GM23248 (cell line): ENCODE results near the gene CNOT3. TPM values are rescaled to one million over a fixed set of nuclear protein-coding genes. Genes with fewer than 3 reads are reported as not detected.
A peak's percentile ranks its signal among the peaks of the same experiment; 100 is the strongest.

ENCODE experiments used
- DNase-seq: peaks from one replicate; pipeline ENCODE4 v3.0.0-alpha.2; 2015
- H2AFZ ChIP-seq: fragments of 200-600 bp; sonication (generic); 2 replicates; pipeline ENCODE4 v1.6.1; 2016; ENCODE audit warnings: antibody characterized with exemption
- H3F3A ChIP-seq: fragments of 200-600 bp; sonication (generic); 2 replicates; pipeline ENCODE4 v1.6.1; 2016; ENCODE audit warnings: mild to moderate bottlenecking, antibody characterized with exemption, mixed run types; ENCODE audit not compliant: insufficient read depth
- H3K27ac ChIP-seq: fragments of 200-600 bp; sonication (generic); 2 replicates; pipeline ENCODE4 v1.5.1; 2016; ENCODE audit warnings: mild to moderate bottlenecking
- H3K27me3 ChIP-seq: fragments of 200-600 bp; sonication (generic); replicated peaks from 2 replicates; pipeline ENCODE4 v1.6.1; 2016; ENCODE audit warnings: mild to moderate bottlenecking; ENCODE audit not compliant: insufficient read depth
- H3K36me3 ChIP-seq: fragments of 200-600 bp; sonication (generic); 2 replicates; pipeline ENCODE4 v1.6.1; 2016; ENCODE audit warnings: low read depth, mild to moderate bottlenecking
- H3K4me1 ChIP-seq: fragments of 200-600 bp; sonication (generic); 2 replicates; pipeline ENCODE4 v1.6.1; 2016; ENCODE audit warnings: mild to moderate bottlenecking; ENCODE audit not compliant: insufficient read depth
- H3K4me2 ChIP-seq: fragments of 200-600 bp; sonication (generic); one replicate; pipeline ENCODE4 v1.6.1; 2016; ENCODE audit warnings: mild to moderate bottlenecking; ENCODE audit not compliant: unreplicated experiment
- H3K4me3 ChIP-seq: fragments of 200-600 bp; sonication (generic); 2 replicates; pipeline ENCODE4 v1.5.1; 2016; ENCODE audit warnings: mild to moderate bottlenecking
- H3K79me2 ChIP-seq: fragments of 200-600 bp; sonication (generic); 2 replicates; pipeline ENCODE4 v1.6.1; 2016; ENCODE audit warnings: mild to moderate bottlenecking; ENCODE audit not compliant: insufficient read depth
- H3K9ac ChIP-seq: fragments of 200-600 bp; sonication (generic); 2 replicates; pipeline ENCODE4 v1.6.1; 2016; ENCODE audit warnings: mild to moderate bottlenecking
- H3K9me2 ChIP-seq: fragments of 200-600 bp; sonication (generic); 2 replicates; pipeline ENCODE4 v1.6.1; 2016; ENCODE audit warnings: mixed run types, mild to moderate bottlenecking, moderate library complexity; ENCODE audit not compliant: insufficient read depth
- H3K9me3 ChIP-seq: fragments of 200-600 bp; sonication (generic); one replicate; pipeline ENCODE4 v1.6.1; 2017; ENCODE audit warnings: low read depth
- H4K20me1 ChIP-seq: fragments of 200-600 bp; sonication (generic); 2 replicates; pipeline ENCODE4 v1.6.0; 2016; ENCODE audit not compliant: insufficient read depth
- EZH2 ChIP-seq: fragments of 200-600 bp; sonication (generic); IDR thresholded peaks from 2 replicates; pipeline ENCODE4 v1.6.1; 2018; ENCODE audit warnings: antibody characterized with exemption, mild to moderate bottlenecking; ENCODE audit not compliant: insufficient read depth, poor library complexity, severe bottlenecking
- EZH2phosphoT487 ChIP-seq: fragments of 200-600 bp; sonication (generic); IDR thresholded peaks from 2 replicates; pipeline ENCODE4 v1.6.1; 2018; ENCODE audit warnings: antibody characterized with exemption, moderate library complexity, mild to moderate bottlenecking, low read depth; ENCODE audit not compliant: insufficient read depth
- WGBS, 2 experiments: methylation state at CpG; one replicate each; pipeline ENCODE4 v1.1.6; 2015 to 2017; ENCODE audit warnings: low lambda C conversion rate in 2 of 2, low coverage in 1 of 2; ENCODE audit errors: missing lambda C conversion rate in 2 of 2; 5-methylcytosine and 5-hydroxymethylcytosine counted together
- in situ Hi-C: fragments of 300-500 bp; cut with MboI; formaldehyde crosslinking; loops from 2 replicates; pipeline ENCODE4 v1.15.0; 2020
- polyA plus RNA-seq: library from polyadenylated mRNA; unstranded; fragments of >200 nt; fragmentation: Nextera tagmentation; extraction: Ambion mirVana; gene quantifications from 2 replicates; pipeline ENCODE4 v1.2.1, GENCODE V29; 2016
- total RNA-seq: library from RNA; depleted of rRNA; stranded (reverse); fragments of >200 nt; shearing (Covaris generic); gene quantifications from 2 replicates; pipeline ENCODE4 v1.2.3, GENCODE V29; 2014

Gene CNOT3
- total and polyA plus RNA-seq, 2 experiments from 2014 or later: 8.9 to 19.4 TPM

DNA sequence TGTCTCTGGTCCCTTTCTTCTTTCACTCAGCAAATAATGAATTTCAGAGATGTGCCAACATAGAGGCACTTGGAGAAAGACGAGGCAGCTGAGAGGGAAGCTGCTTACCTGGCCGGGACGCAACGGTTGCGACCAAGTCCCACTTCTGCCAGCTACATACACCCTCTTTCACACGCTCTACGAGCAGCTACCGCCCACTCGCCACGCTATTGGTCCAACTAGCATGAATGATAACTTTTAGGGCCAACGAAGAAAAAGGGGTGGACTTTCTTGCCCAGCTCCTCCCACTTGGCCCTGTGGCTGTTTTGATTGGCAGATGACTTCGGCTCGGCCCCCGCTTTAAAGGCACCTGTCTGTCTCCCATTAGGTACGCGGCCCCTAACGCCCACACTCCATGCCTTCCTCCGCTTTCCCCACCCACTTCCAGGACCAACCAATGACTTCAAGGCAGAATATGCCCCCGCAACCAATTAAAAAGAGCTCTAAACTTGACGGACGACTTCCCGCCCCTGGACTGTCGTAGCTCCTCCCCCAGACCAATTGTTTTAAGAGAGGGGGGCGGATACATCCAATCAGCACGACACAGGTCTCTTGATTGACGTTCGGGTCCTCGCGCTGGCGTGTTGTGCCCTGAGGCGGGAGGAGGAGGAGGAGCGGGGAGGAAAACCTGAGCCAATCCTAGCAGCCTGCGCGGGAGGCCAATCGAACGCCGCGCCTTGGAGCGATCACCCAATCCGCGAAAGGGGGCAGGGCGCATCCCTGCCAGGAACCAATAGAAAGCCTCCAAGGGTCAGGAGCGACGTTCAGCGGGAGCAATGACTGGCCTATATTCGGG is 481 bp upstream of the CNOT3 start:
- DNase-seq: peak; percentile 100
- Histone ChIP-seq H3F3A (peaks cover 13% of the 10 kb centered on the region; the same call in 1 of the 2 replicates), H3K9me3 (no peaks in the 10 kb centered on the region), H3K4me3 (peak overlapping the region; percentile 78), H2AFZ (peak overlapping the region; percentile 89), H3K9ac (peak overlapping the region; percentile 98), H3K36me3 (no peaks in the 10 kb centered on the region), H3K27ac (peak overlapping the region; percentile 77), H3K4me1 (peaks cover 22% of the 10 kb centered on the region), H3K9me2 (no peaks in the 10 kb centered on the region), H3K79me2 (peaks cover 45% of the 10 kb centered on the region), H3K27me3 (no peaks in the 10 kb centered on the region), H3K4me2 (peak overlapping the region; percentile 81), H4K20me1 (peaks cover 4% of the 10 kb centered on the region; the same call in 1 of the 2 replicates)
- no peak for TF ChIP-seq EZH2
- no peak for TF ChIP-seq EZH2phosphoT487
- in situ Hi-C loops: no loop called here
- WGBS, 2 experiments: 1 to 2% methylated on average over 43 to 46 of the region's 46 CpGs

DNA sequence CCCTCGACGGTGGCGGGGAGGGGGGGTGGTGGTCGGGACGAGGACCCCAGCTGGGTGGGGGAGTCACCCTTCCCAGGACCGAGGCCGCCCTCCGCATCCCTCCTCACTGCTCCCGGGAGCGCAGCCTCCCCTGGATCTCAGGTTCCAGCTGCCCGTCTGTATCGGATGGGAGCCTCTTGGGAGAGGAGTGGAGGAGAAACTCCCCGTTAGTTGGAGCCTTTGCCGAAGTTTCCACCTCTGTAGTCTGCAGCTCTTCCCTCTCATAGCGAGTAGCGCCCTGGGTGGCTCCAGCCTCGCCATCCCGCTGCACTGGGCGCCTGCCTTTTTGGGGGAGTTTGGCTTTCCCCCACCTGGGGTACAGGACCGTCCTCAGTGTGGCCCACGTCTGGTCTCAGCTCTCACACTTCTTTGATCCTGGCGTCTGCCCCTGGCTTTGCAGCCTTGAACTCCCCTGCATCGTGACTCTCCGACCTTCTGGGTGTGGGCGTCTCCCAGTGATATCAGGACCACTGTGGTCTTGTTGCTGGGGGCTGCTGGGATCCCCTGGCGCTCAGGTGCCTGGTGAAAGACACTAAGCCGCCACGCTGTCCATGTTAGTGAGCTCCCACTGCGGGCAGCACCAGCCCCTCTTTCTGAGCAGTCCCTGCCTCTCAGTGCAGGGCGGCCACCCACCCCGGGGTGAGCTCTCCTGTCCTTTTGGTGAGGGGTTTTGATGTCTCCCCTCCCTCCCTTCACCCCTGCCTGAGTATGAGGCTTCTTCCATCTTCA is 1.1 kb downstream of the CNOT3 start:
- Histone ChIP-seq H3K27ac (0 out of 2 replicates have a peak overlapping the region, but pooled peaks have one; percentile 6), H3K36me3 (peaks cover 12% of the 10 kb centered on the region; the same call in 1 of the 2 replicates), H3F3A (peaks cover 13% of the 10 kb centered on the region; the same call in 1 of the 2 replicates), H3K9ac (peak overlapping the region; percentile 98), H3K79me2 (peaks cover 61% of the 10 kb centered on the region), H3K4me3 (peak overlapping the region; percentile 78), H3K27me3 (no peaks in the 10 kb centered on the region), H3K9me3 (no peaks in the 10 kb centered on the region), H3K9me2 (no peaks in the 10 kb centered on the region), H2AFZ (no peak overlapping the region), H3K4me2 (peak overlapping the region; percentile 84), H3K4me1 (peaks cover 26% of the 10 kb centered on the region), H4K20me1 (peaks cover 4% of the 10 kb centered on the region; the same call in 1 of the 2 replicates)
- peak; percentile 53 for DNase-seq
- WGBS, 2 experiments: 14 to 18% methylated on average over 22 to 31 of the region's 31 CpGs
- in situ Hi-C loops: no loop called here
- no peak for TF ChIP-seq EZH2phosphoT487
- no peak for TF ChIP-seq EZH2

DNA sequence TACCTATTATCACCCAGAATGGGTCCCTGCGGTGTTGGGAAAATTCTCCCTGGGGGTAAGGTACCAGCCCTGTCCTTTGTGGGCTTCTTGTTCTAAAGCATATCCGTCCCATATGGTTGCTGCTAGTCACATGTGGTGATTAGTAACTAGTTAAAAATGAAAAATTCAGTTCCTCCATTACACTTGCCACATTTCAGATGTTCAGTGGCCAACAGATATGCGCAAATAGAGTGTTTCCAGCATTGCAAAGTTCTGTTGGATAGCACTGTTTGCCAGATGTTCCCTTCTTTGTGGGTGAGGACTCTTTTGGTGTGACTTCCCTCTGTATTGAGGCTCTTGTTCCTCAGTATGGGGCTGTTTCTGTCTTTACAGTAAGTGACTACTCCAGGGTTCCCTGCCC is 3.8 kb downstream of the CNOT3 start:
- no peak overlapping the region; the same call in 1 of the 2 replicates for H3K9ac ChIP-seq
- no peaks in the 10 kb centered on the region for H3K9me3 ChIP-seq
- H3K9me2 ChIP-seq: no peaks in the 10 kb centered on the region
- peaks cover 7% of the 10 kb centered on the region; the same call in 1 of the 2 replicates for H3F3A ChIP-seq
- 32 to 40% methylated on average over 3 of the region's 3 CpGs for WGBS, 2 experiments
- H3K4me3 ChIP-seq: no peak overlapping the region
- in situ Hi-C loops: no loop called here
- H3K4me2 ChIP-seq: peak overlapping the region; percentile 5
- H4K20me1 ChIP-seq: peaks cover 4% of the 10 kb centered on the region; the same call in 1 of the 2 replicates
- no peak overlapping the region for H2AFZ ChIP-seq
- H3K36me3 ChIP-seq: peaks cover 20% of the 10 kb centered on the region
- H3K27ac ChIP-seq: peak overlapping the region; percentile 40
- no peak for TF ChIP-seq EZH2phosphoT487
- no peak for TF ChIP-seq EZH2
- peaks cover 21% of the 10 kb centered on the region for H3K4me1 ChIP-seq
- peak; percentile 56 for DNase-seq
- H3K27me3 ChIP-seq: no peaks in the 10 kb centered on the region
- peaks cover 76% of the 10 kb centered on the region for H3K79me2 ChIP-seq

- Histone ChIP-seq H3K9me3 (no peaks in the 10 kb centered on the region), H4K20me1 (peaks cover 4% of the 10 kb centered on the region; the same call in 1 of the 2 replicates), H3K4me3 (no peak overlapping the region), H3K27ac (peak overlapping the region; percentile 40), H3K36me3 (peaks cover 20% of the 10 kb centered on the region), H3K4me2 (no peak overlapping the region), H3K9me2 (no peaks in the 10 kb centered on the region), H3K79me2 (peaks cover 76% of the 10 kb centered on the region), H3K9ac (no peak overlapping the region), H3K27me3 (no peaks in the 10 kb centered on the region), H3F3A (peaks cover 2% of the 10 kb centered on the region; the same call in 1 of the 2 replicates), H2AFZ (no peak overlapping the region), H3K4me1 (peaks cover 21% of the 10 kb centered on the region)
- TF ChIP-seq EZH2: no peak
- no peak for TF ChIP-seq EZH2phosphoT487
- peak; percentile 58 for DNase-seq
- in situ Hi-C loops: no loop called here
- WGBS, 2 experiments: 59 to 67% methylated on average over 7 of the region's 7 CpGs
Measured at GRCh38 chr19:54142166-54142780, 4.7 kb downstream of the CNOT3 start.
